H1 (cell line): ENCODE measurements around the gene DNAJA1. TPM values are rescaled to one million over a fixed set of nuclear protein-coding genes. Genes with fewer than 3 reads are reported as not detected.
A peak's percentile ranks its signal among the peaks of the same experiment; 100 is the strongest.

Experiments
- CTCF ChIA-PET: fragments of 300-600 bp; sonication (Branson Sonifier 250); formaldehyde crosslinking; loops from one replicate; lab custom pipeline; 2021; ENCODE audit not compliant: partially characterized antibody; lab: Charles Lee
- POLR2A ChIA-PET: fragments of 300-600 bp; sonication (Branson Sonifier 250); formaldehyde crosslinking; loops from one replicate; lab custom pipeline; 2021; ENCODE audit warnings: inconsistent platforms; ENCODE audit not compliant: partially characterized antibody; lab: Charles Lee
- DNase-seq, 2 experiments: peaks; one replicate each; pipeline versions ENCODE4 v3.0.0 to v3.0.0-alpha.2; 2010 to 2022; ENCODE audit warnings: low spot score in 2 of 2, low read depth in 1 of 2, mixed read lengths in 1 of 2
- FAIRE-seq: peaks from 2 replicates; lab custom pipeline; 2011; peaks lifted over from hg19 to GRCh38; lab: Jason Lieb, UNC
- H2AFZ ChIP-seq: 2 replicates; pipeline ENCODE4 v1.8.1; 2012; ENCODE audit warnings: low read length, inconsistent platforms
- H2AK5ac ChIP-seq: 2 replicates; pipeline ENCODE4 v1.6.1; 2013; ENCODE audit warnings: low read depth, low read length
- H2BK120ac ChIP-seq: replicated peaks from 2 replicates; pipeline ENCODE3; 2013; ENCODE audit warnings: low read depth, low read length, inconsistent platforms
- H2BK12ac ChIP-seq: 2 replicates; pipeline ENCODE4 v1.6.1; 2013; ENCODE audit warnings: low read depth, low read length
- H2BK15ac ChIP-seq: 2 replicates; pipeline ENCODE4 v1.6.1; 2013; ENCODE audit warnings: low read length
- H2BK20ac ChIP-seq: 2 replicates; pipeline ENCODE4 v1.6.1; 2013; ENCODE audit warnings: low read length
- H2BK5ac ChIP-seq: 2 replicates; pipeline ENCODE4 v1.6.1; 2013; ENCODE audit warnings: low read depth, low read length
- H3K14ac ChIP-seq: 2 replicates; pipeline ENCODE4 v1.6.1; 2013; ENCODE audit warnings: inconsistent platforms; ENCODE audit not compliant: insufficient read length
- H3K18ac ChIP-seq: 2 replicates; pipeline ENCODE4 v1.6.1; 2013; ENCODE audit warnings: low read length; ENCODE audit errors: extremely low read depth
- H3K23ac ChIP-seq: 2 replicates; pipeline ENCODE4 v1.6.1; 2013; ENCODE audit warnings: inconsistent platforms; ENCODE audit not compliant: insufficient read length
- H3K23me2 ChIP-seq: 2 replicates; pipeline ENCODE4 v1.6.1; 2013; ENCODE audit warnings: low read depth, low read length
- H3K27ac ChIP-seq: 2 replicates; pipeline ENCODE4 v1.6.1; 2011; ENCODE audit warnings: low read depth, low read length, inconsistent platforms
- H3K27me3 ChIP-seq, 4 experiments: replicated peaks in 1 of 4; 1 replicate in 1 of 4; 2 replicates in 3 of 4; pipeline versions ENCODE4 v1.6.1 to v1.8.1; 2011 to 2013; ENCODE audit warnings: low read length in 3 of 4, mild to moderate bottlenecking in 3 of 4, inconsistent platforms in 2 of 4, mixed read lengths in 2 of 4, moderate library complexity in 1 of 4; ENCODE audit not compliant: control insufficient read depth in 3 of 4, insufficient read depth in 3 of 4; ENCODE audit errors: extremely low read depth in 1 of 4
- H3K36me3 ChIP-seq, 4 experiments: 2 replicates each; pipeline versions ENCODE4 v1.6.1 to v1.8.1; 2011 to 2013; ENCODE audit warnings: mild to moderate bottlenecking in 4 of 4, low read length in 3 of 4, moderate library complexity in 2 of 4, control low read depth in 1 of 4, inconsistent platforms in 1 of 4; ENCODE audit not compliant: insufficient read depth in 4 of 4, control insufficient read depth in 2 of 4
- H3K4ac ChIP-seq: replicated peaks from 2 replicates; pipeline ENCODE3; 2013; ENCODE audit warnings: low read length, low read depth, mixed read lengths, inconsistent platforms; ENCODE audit not compliant: insufficient read length
- H3K4me1 ChIP-seq, 4 experiments: replicated peaks in 1 of 4; 1 replicate in 1 of 4; 2 replicates in 3 of 4; pipeline versions ENCODE4 v1.6.1 to v1.8.1; 2011 to 2013; ENCODE audit warnings: low read length in 3 of 4, inconsistent platforms in 2 of 4, mixed read lengths in 1 of 4; ENCODE audit not compliant: insufficient read depth in 4 of 4, control insufficient read depth in 3 of 4
- H3K4me2 ChIP-seq, 2 experiments: 2 replicates each; pipeline versions ENCODE4 v1.6.1 to v1.8.1; 2011 to 2013; ENCODE audit warnings: low read depth in 2 of 2, low read length in 2 of 2, control low read depth in 1 of 2, inconsistent platforms in 1 of 2, mild to moderate bottlenecking in 1 of 2; ENCODE audit not compliant: insufficient read depth in 1 of 2
- H3K4me3 ChIP-seq, 4 experiments: fragments of 200-600, 300-600 bp in 1 of 4; sonication (generic), shearing (Covaris generic), sonication (Bioruptor Twin) in 1 of 4; 2 replicates each; pipeline versions ENCODE4 v1.5.1 to v1.8.1; 2011 to 2016; ENCODE audit warnings: low read length in 4 of 4, low read depth in 3 of 4, control low read depth in 2 of 4, inconsistent platforms in 2 of 4, mild to moderate bottlenecking in 2 of 4, mixed read lengths in 1 of 4, moderate library complexity in 1 of 4; ENCODE audit not compliant: insufficient read depth in 2 of 4; ENCODE audit errors: extremely low read depth in 1 of 4
- H3K56ac ChIP-seq: replicated peaks from 2 replicates; pipeline ENCODE3; 2013; ENCODE audit warnings: low read depth, mild to moderate bottlenecking, mixed read lengths, low read length, inconsistent platforms; ENCODE audit not compliant: insufficient read length
- H3K79me1 ChIP-seq: 2 replicates; pipeline ENCODE4 v1.6.1; 2013; ENCODE audit warnings: low read depth, low read length, control low read depth
- H3K79me2 ChIP-seq, 2 experiments: 2 replicates each; pipeline versions ENCODE4 v1.6.1 to v1.8.1; 2012 to 2013; ENCODE audit warnings: low read length in 2 of 2, mild to moderate bottlenecking in 2 of 2, inconsistent platforms in 1 of 2; ENCODE audit not compliant: insufficient read depth in 2 of 2, control insufficient read depth in 1 of 2
- H3K9ac ChIP-seq, 4 experiments: replicated peaks in 1 of 4; 1 replicate in 1 of 4; 2 replicates in 3 of 4; pipeline versions ENCODE4 v1.6.1 to v1.8.1; 2011 to 2013; ENCODE audit warnings: low read depth in 3 of 4, low read length in 3 of 4, control low read depth in 2 of 4, mild to moderate bottlenecking in 2 of 4, moderate library complexity in 2 of 4, inconsistent platforms in 1 of 4; ENCODE audit errors: extremely low read depth in 1 of 4
- H3K9me3 ChIP-seq, 2 experiments: 2 replicates each; pipeline versions ENCODE4 v1.6.1 to v1.8.1; 2012 to 2013; ENCODE audit warnings: mild to moderate bottlenecking in 2 of 2, moderate library complexity in 2 of 2, control low read depth in 1 of 2, inconsistent platforms in 1 of 2, low read depth in 1 of 2, low read length in 1 of 2, mixed read lengths in 1 of 2; ENCODE audit not compliant: insufficient read depth in 2 of 2
- H4K20me1 ChIP-seq, 2 experiments: replicated peaks in 1 of 2; 2 replicates each; pipeline versions ENCODE3 to v1.8.1; 2011 to 2013; ENCODE audit warnings: inconsistent platforms in 2 of 2, low read length in 2 of 2, mild to moderate bottlenecking in 1 of 2; ENCODE audit not compliant: insufficient read depth in 2 of 2, control insufficient read depth in 1 of 2
- H4K5ac ChIP-seq: 2 replicates; pipeline ENCODE4 v1.6.1; 2013; ENCODE audit warnings: low read length, low read depth, mixed read lengths, inconsistent platforms; ENCODE audit not compliant: insufficient read length
- H4K8ac ChIP-seq: 2 replicates; pipeline ENCODE4 v1.8.0; 2013; ENCODE audit warnings: mild to moderate bottlenecking, moderate library complexity, low read length, inconsistent platforms; ENCODE audit not compliant: insufficient read depth; ENCODE audit errors: extremely low read depth
- H4K91ac ChIP-seq: replicated peaks from 2 replicates; pipeline ENCODE3; 2013; ENCODE audit warnings: low read length, mixed read lengths, inconsistent platforms; ENCODE audit not compliant: insufficient read length
- BACH1 ChIP-seq: IDR thresholded peaks from 2 replicates; pipeline ENCODE4 v1.6.1; 2012; ENCODE audit warnings: low read length, improper control_type of control experiment
- EZH2 ChIP-seq: fragments of 200-600 bp; sonication (generic); IDR thresholded peaks from 2 replicates; pipeline ENCODE4 v1.7.1; 2012; ENCODE audit warnings: low read depth, mild to moderate bottlenecking, moderate library complexity, low read length, inconsistent platforms; ENCODE audit not compliant: severe bottlenecking
- KDM5A ChIP-seq: fragments of 200-600 bp; IDR thresholded peaks from 2 replicates; pipeline ENCODE4 v1.7.1; 2012; ENCODE audit warnings: mild to moderate bottlenecking, low read length, inconsistent platforms, mixed read lengths
- PHF8 ChIP-seq: fragments of 200-600 bp; sonication (generic); conservative IDR thresholded peaks from 2 replicates; pipeline ENCODE4 v1.7.1; 2012; ENCODE audit warnings: low read depth, mild to moderate bottlenecking, inconsistent platforms, low read length, moderate library complexity
- RBBP5 ChIP-seq: IDR thresholded peaks from 2 replicates; pipeline ENCODE4 v1.7.1; 2012; ENCODE audit warnings: low read depth, mild to moderate bottlenecking, inconsistent platforms, low read length, moderate library complexity, borderline replicate concordance
- RNF2 ChIP-seq: fragments of 200-900, 300-1000 bp; sonication (generic); IDR thresholded peaks from 2 replicates; pipeline ENCODE4 v1.7.1; 2016; ENCODE audit warnings: borderline replicate concordance, low read depth, mild to moderate bottlenecking, antibody characterized with exemption, low read length; ENCODE audit not compliant: poor library complexity, severe bottlenecking; ENCODE audit errors: missing control alignments
- SIX5 ChIP-seq: IDR thresholded peaks from 2 replicates; pipeline ENCODE4 v1.6.1; 2011; ENCODE audit warnings: mild to moderate bottlenecking, low read depth, low read length
- TAF7 ChIP-seq: optimal IDR thresholded peaks from 2 replicates; pipeline ENCODE3; 2011; ENCODE audit warnings: low read depth, mild to moderate bottlenecking, inconsistent platforms, low read length, moderate library complexity, borderline replicate concordance
- ZNF274 ChIP-seq: IDR thresholded peaks from 2 replicates; pipeline ENCODE4 v1.7.0; 2012; ENCODE audit warnings: low read length, borderline replicate concordance; ENCODE audit errors: extremely low read depth
- WGBS, 2 experiments: shearing (Covaris generic) in 1 of 2; methylation state at CpG; one replicate each; pipeline versions ENCODE4 v1.1.6 to v1.1.7; 2013 to 2015; ENCODE audit warnings: low lambda C conversion rate in 2 of 2, mixed read lengths in 2 of 2, inconsistent platforms in 1 of 2, low coverage in 1 of 2, missing lambda C conversion rate in 1 of 2; ENCODE audit not compliant: insufficient replicate concordance in 2 of 2, insufficient coverage in 1 of 2, insufficient read length in 1 of 2; ENCODE audit errors: extremely low coverage in 1 of 2, missing lambda C conversion rate in 1 of 2; 5-methylcytosine and 5-hydroxymethylcytosine counted together
- polyA plus RNA-seq, 7 experiments: library from polyadenylated mRNA; depleted of rRNA in 3 of 7; stranded (reverse) in 5 of 7; unstranded in 2 of 7; fragments of >200 nt in 5 of 7; fragments of 200-250 nt in 2 of 7; gene quantifications; 1 replicate in 5 of 7; 2 replicates in 1 of 7; 4 replicates in 1 of 7; pipeline versions ENCODE4 v1.2.1 to v1.2.3, GENCODE V29; 2011 to 2013; ENCODE audit warnings: missing spikeins in 2 of 7, mixed read lengths in 2 of 7
- total RNA-seq: library from RNA; stranded (reverse); fragmentation: NEBNext Ultra II Directional; extraction: Animal tissue kit (Norgen Biotek cat#: 25700); gene quantifications from 2 replicates; pipeline ENCODE4 v1.2.1, GENCODE V29; 2021

DNAJA1 gene
- total and polyA plus RNA-seq, 2 of the 8 experiments (the other 6 are each of a cell fraction or from before 2014, with no cell fraction given), result 54.4 to 159 TPM

DNA sequence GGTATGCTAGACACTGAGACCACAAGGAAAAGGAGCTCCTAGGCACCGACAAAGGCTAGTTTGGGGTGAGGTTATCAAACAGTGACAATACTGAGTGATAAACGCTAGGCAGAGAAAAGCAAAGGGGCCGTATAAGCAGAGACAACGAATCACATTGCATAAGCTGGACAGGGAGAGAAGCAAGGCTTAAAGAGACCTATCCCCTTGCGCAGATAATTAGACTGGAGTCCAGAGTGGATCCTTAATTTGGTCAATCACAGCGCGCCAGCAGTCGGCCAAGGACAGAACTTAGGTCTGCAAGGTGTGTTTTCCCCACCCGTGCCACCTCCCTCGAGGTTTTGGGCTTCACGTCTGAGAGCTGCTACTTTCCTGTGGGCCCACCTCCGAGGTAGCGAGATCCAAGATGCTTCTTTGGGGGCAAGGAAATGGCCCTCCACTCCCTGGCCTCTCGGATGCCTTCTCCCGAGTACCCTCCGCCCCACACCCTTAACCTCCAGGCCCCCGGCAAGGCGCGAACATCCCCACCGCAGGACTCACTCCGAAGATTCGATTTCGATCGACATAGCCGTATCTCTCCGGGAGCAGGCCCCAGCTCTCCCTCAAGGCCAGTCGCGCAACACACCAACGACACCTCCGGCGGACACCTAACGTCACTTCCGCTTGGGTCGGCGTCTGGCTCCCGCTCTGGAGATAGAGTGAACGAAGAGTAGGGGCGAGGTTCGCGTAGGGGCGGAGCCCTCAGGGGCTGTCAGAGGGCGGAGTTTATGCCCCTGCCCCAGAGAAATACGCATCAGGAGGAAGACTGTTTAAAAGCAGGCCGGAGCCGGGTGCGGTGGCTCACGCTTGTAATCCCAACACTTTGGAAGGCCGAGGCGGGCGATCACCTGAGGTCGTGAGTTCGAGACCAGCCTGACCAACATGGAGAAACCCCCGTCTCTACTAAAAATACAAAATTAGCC, 51.3 kb downstream of the DNAJA1 start, which contains the start of gene SMU1:
SMU1 (minus strand) TSS at position 629 of the 959 bp plus-strand sequence; CDS start at position 563, 66 bp downstream.
- Histone ChIP-seq H3K23ac (no peak within 1 kb of the TSS), H3K9ac (peak within 1 kb of the TSS; percentile 93 to 97 (median 96)), H3K79me2 (peaks cover 13 to 39% of the 10 kb centered on the region in 2 experiments), H2BK15ac (no peak within 1 kb of the TSS), H3K18ac (peak within 1 kb of the TSS; percentile 38; the same call in 1 of the 2 replicates), H2BK12ac (0 out of 2 replicates have a peak within 1 kb of the TSS, but pooled peaks have one; percentile 43), H3K4me3 (peak within 1 kb of the TSS; percentile 91 to 99 (median 94)), H4K20me1 (peaks cover 0 to 3% of the 10 kb centered on the region in 2 experiments), H3K14ac (no peak within 1 kb of the TSS), H2BK120ac (peak within 1 kb of the TSS; percentile 34), H3K4me2 (peak within 1 kb of the TSS; percentile 84 to 95), H3K56ac (peak within 1 kb of the TSS; percentile 17), H3K27me3 (no peaks in the 10 kb centered on the region), H3K79me1 (peaks cover 4% of the 10 kb centered on the region; the same call in 1 of the 2 replicates), H4K91ac (peak within 1 kb of the TSS; percentile 57), H3K36me3 (peaks cover 2 to 25% (median 13%) of the 10 kb centered on the region in 4 experiments; a peak in 5 of 8 replicates), H4K8ac (peak within 1 kb of the TSS; percentile 99), H3K23me2 (peaks cover 6% of the 10 kb centered on the region), H2AFZ (peak within 1 kb of the TSS; percentile 80; the same call in 1 of the 2 replicates), H2BK20ac (no peak within 1 kb of the TSS), H2AK5ac (no peak within 1 kb of the TSS), H2BK5ac (peak within 1 kb of the TSS; percentile 84; the same call in 1 of the 2 replicates), H3K27ac (peak within 1 kb of the TSS; percentile 85), H3K4me1 (no peaks in the 10 kb centered on the region; a peak in 1 of 7 replicates), H3K4ac (peak within 1 kb of the TSS; percentile 36), H3K9me3 (no peaks in the 10 kb centered on the region), H4K5ac (peak within 1 kb of the TSS; percentile 63)
- peak; percentile 92 to 95 for DNase-seq
- CTCF ChIA-PET, result interaction anchor here (1.0 to 1.8 kb wide), 3 partner anchors 9 to 157 kb away, joined by 4 to 6 read pairs (median 4); no protein-coding TSS in a partner anchor
- POLR2A ChIA-PET, result interaction anchor here (0.8 to 2.6 kb wide), 17 partner anchors 9 to 305 kb away, joined by 3 to 18 read pairs (median 4); partner anchors contain the start of genes DNAJA1 and NFX1
- 2% methylated on average over 53 of the region's 53 CpGs; no CpG with 5 or more reads in 1 of the 2 experiments for WGBS, 2 experiments
- peak; percentile 88 for FAIRE-seq
- peak; percentile 93 for TF ChIP-seq KDM5A
- TF ChIP-seq PHF8, result peak; percentile 95
- no peak for TF ChIP-seq RNF2
- no peak for TF ChIP-seq ZNF274
- TF ChIP-seq BACH1, result no peak
- TF ChIP-seq RBBP5, result peak; percentile 80
- peak; percentile 47 for TF ChIP-seq TAF7
- TF ChIP-seq EZH2, result no peak
- TF ChIP-seq SIX5, result 0 out of 2 replicates have a peak, but pooled peaks have one; percentile 21
